H1 (cell line): ENCODE results near the gene MEIS2. TPM values are rescaled to one million over a fixed set of nuclear protein-coding genes. Genes with fewer than 3 reads are reported as not detected.

Source experiments
- CHD1 ChIP-seq: IDR thresholded peaks from 2 replicates; pipeline ENCODE4 v1.6.1; 2012; ENCODE audit warnings: low read depth, low read length, improper control_type of control experiment
- CHD2 ChIP-seq: IDR thresholded peaks from 2 replicates; pipeline ENCODE4 v1.6.1; 2012; ENCODE audit warnings: low read length, improper control_type of control experiment
- CREB1 ChIP-seq: IDR thresholded peaks from 2 replicates; pipeline ENCODE4 v1.6.1; 2012; ENCODE audit warnings: inconsistent platforms
- EP300 ChIP-seq, 2 experiments: IDR thresholded peaks; 1 replicate in 1 of 2; 2 replicates in 1 of 2; pipeline ENCODE4 v1.6.1; 2011 to 2012; ENCODE audit warnings: low read depth in 2 of 2, low read length in 2 of 2, mild to moderate bottlenecking in 2 of 2, borderline replicate concordance in 1 of 2, inconsistent platforms in 1 of 2, moderate library complexity in 1 of 2
- EZH2 ChIP-seq: fragments of 200-600 bp; sonication (generic); IDR thresholded peaks from 2 replicates; pipeline ENCODE4 v1.7.1; 2012; ENCODE audit warnings: low read depth, mild to moderate bottlenecking, moderate library complexity, low read length, inconsistent platforms; ENCODE audit not compliant: severe bottlenecking
- KDM5A ChIP-seq: fragments of 200-600 bp; IDR thresholded peaks from 2 replicates; pipeline ENCODE4 v1.7.1; 2012; ENCODE audit warnings: mild to moderate bottlenecking, low read length, inconsistent platforms, mixed read lengths
- NANOG ChIP-seq: IDR thresholded peaks from 2 replicates; pipeline ENCODE4 v1.6.1; 2011; ENCODE audit warnings: low read length, low read depth, mild to moderate bottlenecking, inconsistent platforms; ENCODE audit not compliant: insufficient read depth, poor library complexity, severe bottlenecking
- RFX5 ChIP-seq: IDR thresholded peaks from 2 replicates; pipeline ENCODE4 v1.6.1; 2011; ENCODE audit warnings: low read depth, low read length, improper control_type of control experiment, borderline replicate concordance
- RNF2 ChIP-seq: fragments of 200-900, 300-1000 bp; sonication (generic); IDR thresholded peaks from 2 replicates; pipeline ENCODE4 v1.7.1; 2016; ENCODE audit warnings: borderline replicate concordance, low read depth, mild to moderate bottlenecking, antibody characterized with exemption, low read length; ENCODE audit not compliant: poor library complexity, severe bottlenecking; ENCODE audit errors: missing control alignments
- SP1 ChIP-seq: IDR thresholded peaks from 2 replicates; pipeline ENCODE4 v1.6.1; 2011; ENCODE audit warnings: low read depth, low read length
- TEAD4 ChIP-seq: IDR thresholded peaks from 2 replicates; pipeline ENCODE4 v1.6.1; 2012; ENCODE audit warnings: low read depth, low read length, inconsistent platforms, mixed read lengths
- polyA plus RNA-seq, 7 experiments: library from polyadenylated mRNA; depleted of rRNA in 3 of 7; stranded (reverse) in 5 of 7; unstranded in 2 of 7; fragments of >200 nt in 5 of 7; fragments of 200-250 nt in 2 of 7; gene quantifications; 1 replicate in 5 of 7; 2 replicates in 1 of 7; 4 replicates in 1 of 7; pipeline versions ENCODE4 v1.2.1 to v1.2.3, GENCODE V29; 2011 to 2013; ENCODE audit warnings: missing spikeins in 2 of 7, mixed read lengths in 2 of 7
- total RNA-seq: library from RNA; stranded (reverse); fragmentation: NEBNext Ultra II Directional; extraction: Animal tissue kit (Norgen Biotek cat#: 25700); gene quantifications from 2 replicates; pipeline ENCODE4 v1.2.1, GENCODE V29; 2021
- TF ChIP-seq, protein P1 (sequence below): IDR thresholded peaks from 2 replicates; pipeline ENCODE4 v1.6.1; 2012; ENCODE audit warnings: low read length, inconsistent platforms
- TF ChIP-seq, protein P2 (sequence below), 3 experiments: IDR thresholded peaks; 1 replicate in 2 of 3; 2 replicates in 1 of 3; pipeline versions ENCODE4 v1.5.1 to v1.6.1; 2011; ENCODE audit warnings: low read length in 3 of 3, mild to moderate bottlenecking in 3 of 3, inconsistent platforms in 2 of 3, low read depth in 1 of 3, moderate library complexity in 1 of 3; ENCODE audit not compliant: insufficient read depth in 1 of 3; ENCODE audit errors: control extremely low read depth in 1 of 3
- TF ChIP-seq, protein P3 (sequence below): IDR thresholded peaks from 2 replicates; pipeline ENCODE4 v1.6.1; 2012; ENCODE audit warnings: inconsistent platforms
- TF ChIP-seq, protein P4 (sequence below): IDR thresholded peaks from 2 replicates; pipeline ENCODE4 v1.6.1; 2012; ENCODE audit warnings: inconsistent platforms
- TF ChIP-seq, protein P5 (sequence below): IDR thresholded peaks from 2 replicates; pipeline ENCODE4 v1.6.1; 2011; ENCODE audit warnings: low read length, improper control_type of control experiment

Gene MEIS2
- total and polyA plus RNA-seq, 2 of the 8 experiments (the other 6 are each of a cell fraction or from before 2014, with no cell fraction given): 0.22 to 1.2 TPM

DNA sequence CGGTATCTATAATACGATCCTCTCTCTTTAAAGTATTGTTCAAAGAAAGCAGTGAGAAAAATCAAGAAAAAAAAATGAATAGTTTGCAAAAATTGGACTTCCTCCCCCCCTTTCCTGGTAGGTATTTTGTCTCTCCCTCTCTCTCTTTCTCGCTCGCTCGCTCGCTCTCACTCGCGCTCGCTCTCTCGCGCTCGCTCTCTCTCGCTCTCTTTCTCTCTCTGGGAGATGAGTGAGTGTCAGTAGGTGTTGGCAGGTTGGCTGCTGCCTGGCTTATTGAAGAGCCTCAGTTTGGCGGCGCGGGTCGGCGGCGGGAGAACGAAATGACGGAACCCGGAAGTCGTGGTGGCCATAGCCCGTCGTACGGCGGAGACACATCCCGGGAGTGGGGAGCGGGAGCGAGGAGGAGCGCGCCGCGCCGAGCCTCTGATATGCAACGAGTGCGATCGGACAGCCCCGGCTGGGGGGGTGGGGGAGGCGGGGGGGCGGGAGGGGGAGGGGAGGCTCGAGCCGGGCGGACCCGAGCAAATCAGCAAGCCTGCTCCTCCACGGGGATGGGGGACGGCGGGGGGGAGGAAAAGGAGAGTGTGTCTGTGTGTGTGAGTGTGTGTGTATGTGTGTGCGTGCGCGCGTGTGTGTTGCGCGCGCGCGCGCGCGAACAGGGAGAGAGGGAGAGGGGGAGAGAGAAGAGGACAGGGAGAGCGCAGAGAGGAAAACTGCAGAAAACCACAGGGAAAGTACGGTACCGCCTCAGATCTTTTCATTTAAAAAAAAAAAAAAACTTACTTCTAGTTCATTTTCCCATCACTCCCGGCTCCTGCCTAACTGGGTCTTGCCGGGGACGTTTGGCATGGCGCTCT, at the start of gene MEIS2 (continued):
- TF ChIP-seq RNF2 (no peak), NANOG (no peak), EZH2 (no peak), EP300 (IDR thresholded peaks at IDR 0.05; ENCODE audit: borderline replicate concordance in 1 of 2, low read depth in 2 of 2, low read length in 2 of 2) (no peak), TEAD4 (no peak), CHD1 (no peak), KDM5A (no peak), RFX5 (no peak), CREB1 (no peak), SP1 (0 out of 2 replicates have a peak, but pooled peaks have one; percentile 27), CHD2 (no peak)
- TF ChIP-seq, protein P1, sequence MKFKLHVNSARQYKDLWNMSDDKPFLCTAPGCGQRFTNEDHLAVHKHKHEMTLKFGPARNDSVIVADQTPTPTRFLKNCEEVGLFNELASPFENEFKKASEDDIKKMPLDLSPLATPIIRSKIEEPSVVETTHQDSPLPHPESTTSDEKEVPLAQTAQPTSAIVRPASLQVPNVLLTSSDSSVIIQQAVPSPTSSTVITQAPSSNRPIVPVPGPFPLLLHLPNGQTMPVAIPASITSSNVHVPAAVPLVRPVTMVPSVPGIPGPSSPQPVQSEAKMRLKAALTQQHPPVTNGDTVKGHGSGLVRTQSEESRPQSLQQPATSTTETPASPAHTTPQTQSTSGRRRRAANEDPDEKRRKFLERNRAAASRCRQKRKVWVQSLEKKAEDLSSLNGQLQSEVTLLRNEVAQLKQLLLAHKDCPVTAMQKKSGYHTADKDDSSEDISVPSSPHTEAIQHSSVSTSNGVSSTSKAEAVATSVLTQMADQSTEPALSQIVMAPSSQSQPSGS: no peak
- TF ChIP-seq, protein P2, sequence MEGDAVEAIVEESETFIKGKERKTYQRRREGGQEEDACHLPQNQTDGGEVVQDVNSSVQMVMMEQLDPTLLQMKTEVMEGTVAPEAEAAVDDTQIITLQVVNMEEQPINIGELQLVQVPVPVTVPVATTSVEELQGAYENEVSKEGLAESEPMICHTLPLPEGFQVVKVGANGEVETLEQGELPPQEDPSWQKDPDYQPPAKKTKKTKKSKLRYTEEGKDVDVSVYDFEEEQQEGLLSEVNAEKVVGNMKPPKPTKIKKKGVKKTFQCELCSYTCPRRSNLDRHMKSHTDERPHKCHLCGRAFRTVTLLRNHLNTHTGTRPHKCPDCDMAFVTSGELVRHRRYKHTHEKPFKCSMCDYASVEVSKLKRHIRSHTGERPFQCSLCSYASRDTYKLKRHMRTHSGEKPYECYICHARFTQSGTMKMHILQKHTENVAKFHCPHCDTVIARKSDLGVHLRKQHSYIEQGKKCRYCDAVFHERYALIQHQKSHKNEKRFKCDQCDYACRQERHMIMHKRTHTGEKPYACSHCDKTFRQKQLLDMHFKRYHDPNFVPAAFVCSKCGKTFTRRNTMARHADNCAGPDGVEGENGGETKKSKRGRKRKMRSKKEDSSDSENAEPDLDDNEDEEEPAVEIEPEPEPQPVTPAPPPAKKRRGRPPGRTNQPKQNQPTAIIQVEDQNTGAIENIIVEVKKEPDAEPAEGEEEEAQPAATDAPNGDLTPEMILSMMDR (IDR thresholded peaks at IDR 0.05; ENCODE audit: control extremely low read depth in 1 of 3, insufficient read depth in 1 of 3, low read depth in 1 of 3, low read length in 3 of 3): no peak
- TF ChIP-seq, protein P3, sequence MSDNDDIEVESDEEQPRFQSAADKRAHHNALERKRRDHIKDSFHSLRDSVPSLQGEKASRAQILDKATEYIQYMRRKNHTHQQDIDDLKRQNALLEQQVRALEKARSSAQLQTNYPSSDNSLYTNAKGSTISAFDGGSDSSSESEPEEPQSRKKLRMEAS: peak; percentile 71
- TF ChIP-seq, protein P4, sequence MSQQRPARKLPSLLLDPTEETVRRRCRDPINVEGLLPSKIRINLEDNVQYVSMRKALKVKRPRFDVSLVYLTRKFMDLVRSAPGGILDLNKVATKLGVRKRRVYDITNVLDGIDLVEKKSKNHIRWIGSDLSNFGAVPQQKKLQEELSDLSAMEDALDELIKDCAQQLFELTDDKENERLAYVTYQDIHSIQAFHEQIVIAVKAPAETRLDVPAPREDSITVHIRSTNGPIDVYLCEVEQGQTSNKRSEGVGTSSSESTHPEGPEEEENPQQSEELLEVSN: peak; percentile 35; the same call in 1 of the 2 replicates
- TF ChIP-seq, protein P5, sequence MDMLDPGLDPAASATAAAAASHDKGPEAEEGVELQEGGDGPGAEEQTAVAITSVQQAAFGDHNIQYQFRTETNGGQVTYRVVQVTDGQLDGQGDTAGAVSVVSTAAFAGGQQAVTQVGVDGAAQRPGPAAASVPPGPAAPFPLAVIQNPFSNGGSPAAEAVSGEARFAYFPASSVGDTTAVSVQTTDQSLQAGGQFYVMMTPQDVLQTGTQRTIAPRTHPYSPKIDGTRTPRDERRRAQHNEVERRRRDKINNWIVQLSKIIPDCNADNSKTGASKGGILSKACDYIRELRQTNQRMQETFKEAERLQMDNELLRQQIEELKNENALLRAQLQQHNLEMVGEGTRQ: no peak
